Measurements from ENCODE around the gene TAAR2.

- TF ChIP-seq CTCF (IDR thresholded peaks at IDR 0.05 in 8 of 11, conservative IDR thresholded peaks at IDR 0.05 in 3 of 11) (no peak), POLR2AphosphoS5 (IDR thresholded peaks at IDR 0.05) (no peak)
Measured at GRCh38 chr6:132571774-132572173, 52.3 kb downstream of the TAAR2 start.
